Neural progenitor cell (in vitro differentiated cells): ENCODE measurements around the gene KNDC1. TPM values are rescaled to one million over a fixed set of nuclear protein-coding genes. Genes with fewer than 3 reads are reported as not detected.

Experiments
- DNase-seq: peaks from one replicate; pipeline ENCODE4 v3.0.0-alpha.2; 2016; ENCODE audit warnings: low spot score
- H2AFZ ChIP-seq: fragments of 200-600 bp; sonication (generic); replicated peaks from 2 replicates; pipeline ENCODE4 v1.6.1; 2016; ENCODE audit warnings: antibody characterized with exemption
- H3F3A ChIP-seq: fragments of 200-600 bp; sonication (generic); 2 replicates; pipeline ENCODE4 v1.6.1; 2016; ENCODE audit warnings: antibody characterized with exemption, low read depth
- H3K27ac ChIP-seq: fragments of 200-600 bp; sonication (generic); 2 replicates; pipeline ENCODE4 v1.5.1; 2016; ENCODE audit warnings: mild to moderate bottlenecking
- H3K27me3 ChIP-seq: fragments of 200-600 bp; sonication (generic); 2 replicates; pipeline ENCODE4 v1.6.1; 2016; ENCODE audit warnings: mild to moderate bottlenecking, moderate library complexity
- H3K36me3 ChIP-seq: fragments of 200-600 bp; sonication (generic); 2 replicates; pipeline ENCODE4 v1.5.1; 2016
- H3K4me1 ChIP-seq: fragments of 200-600 bp; sonication (generic); 2 replicates; pipeline ENCODE4 v1.6.1; 2016; ENCODE audit warnings: mixed run types
- H3K4me2 ChIP-seq: fragments of 200-600 bp; sonication (generic); 2 replicates; pipeline ENCODE4 v1.6.1; 2016
- H3K4me3 ChIP-seq: fragments of 200-600 bp; sonication (generic); 2 replicates; pipeline ENCODE4 v1.5.1; 2016
- H3K79me2 ChIP-seq: fragments of 200-600 bp; sonication (generic); 2 replicates; pipeline ENCODE4 v1.6.1; 2016; ENCODE audit warnings: low read depth
- H3K9ac ChIP-seq: fragments of 200-600 bp; sonication (generic); 2 replicates; pipeline ENCODE4 v1.6.1; 2016
- H3K9me3 ChIP-seq: fragments of 200-600 bp; sonication (generic); 2 replicates; pipeline ENCODE4 v1.5.1; 2016; ENCODE audit warnings: low read depth
- H4K20me1 ChIP-seq: fragments of 200-600 bp; sonication (generic); 2 replicates; pipeline ENCODE4 v1.6.1; 2016; ENCODE audit warnings: low read depth
- H3K27ac Mint-ChIP-seq: 3 replicates; pipeline ENCODE4 v1.8.0; 2021; ENCODE audit warnings: mixed read lengths
- H3K27me3 Mint-ChIP-seq: 2 replicates; pipeline ENCODE4 v1.8.0; 2022; ENCODE audit warnings: low read depth, mild to moderate bottlenecking, inconsistent platforms, moderate library complexity, mixed read lengths; ENCODE audit not compliant: insufficient read depth
- H3K36me3 Mint-ChIP-seq: 3 replicates; pipeline ENCODE4 v1.8.0; 2021; ENCODE audit warnings: mixed read lengths
- H3K4me1 Mint-ChIP-seq: 3 replicates; pipeline ENCODE4 v1.8.0; 2021; ENCODE audit warnings: mixed read lengths
- H3K4me3 Mint-ChIP-seq: 3 replicates; pipeline ENCODE4 v1.8.0; 2021; ENCODE audit warnings: mild to moderate bottlenecking, moderate library complexity, mixed read lengths
- H3K9me3 Mint-ChIP-seq: 3 replicates; pipeline ENCODE4 v1.8.0; 2020; ENCODE audit warnings: mixed read lengths
- EZH2 ChIP-seq: fragments of 200-600 bp; sonication (generic); IDR thresholded peaks from 2 replicates; pipeline ENCODE4 v1.6.1; 2017; ENCODE audit warnings: antibody characterized with exemption, mild to moderate bottlenecking, moderate library complexity
- EZH2phosphoT487 ChIP-seq: fragments of 200-600 bp; sonication (generic); IDR thresholded peaks from 2 replicates; pipeline ENCODE4 v1.6.1; 2017; ENCODE audit warnings: antibody characterized with exemption
- total RNA-seq: library from RNA; depleted of rRNA; stranded (reverse); fragments of >200 nt; gene quantifications from 2 replicates; pipeline ENCODE4 v1.2.3, GENCODE V29; 2015; ENCODE audit warnings: low replicate concordance
- TF ChIP-seq, protein P1 (sequence below): fragments of 200-600 bp; sonication (generic); IDR thresholded peaks from 2 replicates; pipeline ENCODE4 v1.5.1; 2017; ENCODE audit warnings: antibody characterized with exemption, mild to moderate bottlenecking

Gene KNDC1
- total RNA-seq, 1 donor from 2014 or later, result 1.8 TPM

- TF ChIP-seq EZH2phosphoT487 (no peak), EZH2 (no peak)
- TF ChIP-seq, protein P1, sequence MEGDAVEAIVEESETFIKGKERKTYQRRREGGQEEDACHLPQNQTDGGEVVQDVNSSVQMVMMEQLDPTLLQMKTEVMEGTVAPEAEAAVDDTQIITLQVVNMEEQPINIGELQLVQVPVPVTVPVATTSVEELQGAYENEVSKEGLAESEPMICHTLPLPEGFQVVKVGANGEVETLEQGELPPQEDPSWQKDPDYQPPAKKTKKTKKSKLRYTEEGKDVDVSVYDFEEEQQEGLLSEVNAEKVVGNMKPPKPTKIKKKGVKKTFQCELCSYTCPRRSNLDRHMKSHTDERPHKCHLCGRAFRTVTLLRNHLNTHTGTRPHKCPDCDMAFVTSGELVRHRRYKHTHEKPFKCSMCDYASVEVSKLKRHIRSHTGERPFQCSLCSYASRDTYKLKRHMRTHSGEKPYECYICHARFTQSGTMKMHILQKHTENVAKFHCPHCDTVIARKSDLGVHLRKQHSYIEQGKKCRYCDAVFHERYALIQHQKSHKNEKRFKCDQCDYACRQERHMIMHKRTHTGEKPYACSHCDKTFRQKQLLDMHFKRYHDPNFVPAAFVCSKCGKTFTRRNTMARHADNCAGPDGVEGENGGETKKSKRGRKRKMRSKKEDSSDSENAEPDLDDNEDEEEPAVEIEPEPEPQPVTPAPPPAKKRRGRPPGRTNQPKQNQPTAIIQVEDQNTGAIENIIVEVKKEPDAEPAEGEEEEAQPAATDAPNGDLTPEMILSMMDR, result no peak
- Mint-ChIP-seq H3K27me3 (peaks cover 6% of the 10 kb centered on the region), H3K27ac (no peak overlapping the region), H3K36me3 (no peaks in the 10 kb centered on the region), H3K4me3 (no peak overlapping the region), H3K9me3 (no peaks in the 10 kb centered on the region), H3K4me1 (peaks cover 25% of the 10 kb centered on the region)
- no peaks in the 10 kb centered on the region for H3K79me2 ChIP-seq
- no peaks in the 10 kb centered on the region for H3K27me3 ChIP-seq
- DNase-seq, result no peak
- peaks cover 10% of the 10 kb centered on the region for H3K4me1 ChIP-seq
- H4K20me1 ChIP-seq, result no peaks in the 10 kb centered on the region
- H3F3A ChIP-seq, result peaks cover 8% of the 10 kb centered on the region
- H3K4me2 ChIP-seq, result no peak overlapping the region
- H3K4me3 ChIP-seq, result no peak overlapping the region
- no peak overlapping the region for H3K27ac ChIP-seq
- H2AFZ ChIP-seq, result no peak overlapping the region
- H3K36me3 ChIP-seq, result no peaks in the 10 kb centered on the region
- no peaks in the 10 kb centered on the region for H3K9me3 ChIP-seq
- no peak overlapping the region for H3K9ac ChIP-seq
Observed at GRCh38 chr10:133255323-133255722, 95.3 kb downstream of the KNDC1 start.

- Histone ChIP-seq H3F3A (peaks cover 8% of the 10 kb centered on the region), H3K4me1 (peaks cover 19% of the 10 kb centered on the region), H3K4me2 (peak overlapping the region; percentile 74), H3K27me3 (peaks cover 12% of the 10 kb centered on the region), H3K9ac (no peak overlapping the region), H4K20me1 (no peaks in the 10 kb centered on the region), H3K27ac (no peak overlapping the region), H3K36me3 (no peaks in the 10 kb centered on the region), H3K9me3 (no peaks in the 10 kb centered on the region), H3K4me3 (peak overlapping the region; percentile 26), H3K79me2 (no peaks in the 10 kb centered on the region), H2AFZ (peak overlapping the region; percentile 83)
- Mint-ChIP-seq H3K36me3 (no peaks in the 10 kb centered on the region), H3K27me3 (peaks cover 7% of the 10 kb centered on the region), H3K4me3 (peak overlapping the region; percentile 63), H3K4me1 (peaks cover 28% of the 10 kb centered on the region), H3K9me3 (no peaks in the 10 kb centered on the region), H3K27ac (no peak overlapping the region)
- TF ChIP-seq EZH2 (no peak), EZH2phosphoT487 (no peak)
- TF ChIP-seq, protein P1, result peak; percentile 39
- peak; percentile 70 for DNase-seq
Observed at GRCh38 chr10:133257489-133258065, 97.6 kb downstream of the KNDC1 start.

- Histone ChIP-seq H3F3A (peaks cover 8% of the 10 kb centered on the region), H3K36me3 (no peaks in the 10 kb centered on the region), H3K79me2 (no peaks in the 10 kb centered on the region), H3K9me3 (no peaks in the 10 kb centered on the region), H3K9ac (no peak overlapping the region), H3K4me3 (no peak overlapping the region), H3K4me1 (peaks cover 20% of the 10 kb centered on the region), H2AFZ (no peak overlapping the region), H3K27ac (no peak overlapping the region), H4K20me1 (no peaks in the 10 kb centered on the region), H3K27me3 (peaks cover 19% of the 10 kb centered on the region), H3K4me2 (no peak overlapping the region)
- TF ChIP-seq, protein P1, result no peak
- no peak for TF ChIP-seq EZH2phosphoT487
- no peak for TF ChIP-seq EZH2
- no peaks in the 10 kb centered on the region for H3K9me3 Mint-ChIP-seq
- no peak for DNase-seq
- no peak overlapping the region for H3K4me3 Mint-ChIP-seq
- H3K4me1 Mint-ChIP-seq, result peaks cover 34% of the 10 kb centered on the region
- H3K27me3 Mint-ChIP-seq, result peaks cover 11% of the 10 kb centered on the region
- no peak overlapping the region for H3K27ac Mint-ChIP-seq
- no peaks in the 10 kb centered on the region for H3K36me3 Mint-ChIP-seq
Observed at GRCh38 chr10:133258066-133258817, 98.2 kb downstream of the KNDC1 start.
